Endothelial cell of umbilical vein (primary cell): Measurements from ENCODE around the gene ODF4. TPM values are rescaled to one million over a fixed set of nuclear protein-coding genes. Genes with fewer than 3 reads are reported as not detected.

Experiments
- BruUV-seq: library from RNA; stranded (reverse); fragments of 400-500 nt; replicated peaks from 2 replicates; lab custom pipeline; 2021; lab: Mats Ljungman, UMichigan
- CTCF ChIA-PET: fragments of 300-600, 350-600 bp; sonication (Branson Sonifier 250); formaldehyde crosslinking; loops from one replicate; lab custom pipeline; 2021; ENCODE audit warnings: antibody characterized with exemption, inconsistent platforms; lab: Charles Lee
- POLR2A ChIA-PET: fragments of 300-600, 350-600 bp; sonication (Branson Sonifier 250); formaldehyde crosslinking; loops from one replicate; lab custom pipeline; 2021; ENCODE audit warnings: antibody characterized with exemption, inconsistent platforms; lab: Charles Lee
- DNase-seq: peaks from one replicate; pipeline ENCODE4 v3.0.0-alpha.2; 2011; ENCODE audit warnings: low read depth, low spot score
- FAIRE-seq: peaks from 2 replicates; lab custom pipeline; 2011; peaks lifted over from hg19 to GRCh38; lab: Jason Lieb, UNC
- H2AFZ ChIP-seq: 2 replicates; pipeline ENCODE4 v1.6.0; 2012; ENCODE audit warnings: low read depth, low read length, control low read depth, inconsistent platforms
- H3K27ac ChIP-seq: 2 replicates; pipeline ENCODE4 v1.5.1; 2011; ENCODE audit warnings: low read depth, mild to moderate bottlenecking, control low read depth, low read length, moderate library complexity; ENCODE audit not compliant: insufficient read depth
- H3K27me3 ChIP-seq, 2 experiments: 2 replicates each; pipeline versions ENCODE4 v1.6.0 to v1.6.1; 2011; ENCODE audit warnings: low read length in 2 of 2, mixed read lengths in 1 of 2; ENCODE audit not compliant: control insufficient read depth in 2 of 2, insufficient read depth in 2 of 2
- H3K36me3 ChIP-seq, 2 experiments: 2 replicates in 1 of 2; 3 replicates in 1 of 2; pipeline ENCODE4 v1.5.1; 2011; ENCODE audit warnings: low read length in 2 of 2, mild to moderate bottlenecking in 1 of 2, moderate library complexity in 1 of 2; ENCODE audit not compliant: control insufficient read depth in 2 of 2, insufficient read depth in 2 of 2; ENCODE audit errors: extremely low read depth in 1 of 2
- H3K4me1 ChIP-seq: 3 replicates; pipeline ENCODE4 v1.5.1; 2011; ENCODE audit warnings: mild to moderate bottlenecking, low read length; ENCODE audit not compliant: control insufficient read depth, insufficient read depth; ENCODE audit errors: extremely low read depth
- H3K4me2 ChIP-seq: 2 replicates; pipeline ENCODE4 v1.6.1; 2011; ENCODE audit warnings: low read length, control low read depth, mixed read lengths; ENCODE audit not compliant: insufficient read depth
- H3K4me3 ChIP-seq, 3 experiments: fragments of 200-600 bp in 1 of 3; sonication (generic), shearing (Covaris generic) in 1 of 3; replicated peaks in 1 of 3; 2 replicates each; pipeline ENCODE4 v1.5.1; 2011 to 2016; ENCODE audit warnings: control low read depth in 3 of 3, low read length in 3 of 3, mild to moderate bottlenecking in 2 of 3, inconsistent platforms in 1 of 3, low read depth in 1 of 3, moderate library complexity in 1 of 3; ENCODE audit not compliant: insufficient read depth in 1 of 3
- H3K79me2 ChIP-seq: 2 replicates; pipeline ENCODE4 v1.6.0; 2012; ENCODE audit warnings: low read length, inconsistent platforms; ENCODE audit not compliant: control insufficient read depth, insufficient read depth
- H3K9ac ChIP-seq: replicated peaks from 2 replicates; pipeline ENCODE3; 2011; ENCODE audit warnings: low read length, control low read depth; ENCODE audit not compliant: insufficient read depth; ENCODE audit errors: extremely low read depth
- H3K9me1 ChIP-seq: replicated peaks from 3 replicates; pipeline ENCODE4 v1.6.0; 2011; ENCODE audit warnings: mild to moderate bottlenecking, low read length; ENCODE audit not compliant: control insufficient read depth, insufficient read depth; ENCODE audit errors: extremely low read depth
- H3K9me3 ChIP-seq: replicated peaks from 2 replicates; pipeline ENCODE4 v1.5.1; 2012; ENCODE audit warnings: low read length, inconsistent platforms; ENCODE audit not compliant: control insufficient read depth, insufficient read depth
- H4K20me1 ChIP-seq: replicated peaks from 2 replicates; pipeline ENCODE3; 2011; ENCODE audit warnings: mild to moderate bottlenecking, low read length; ENCODE audit not compliant: control insufficient read depth, insufficient read depth; ENCODE audit errors: extremely low read depth
- CTCF ChIP-seq, 2 donors: IDR thresholded peaks; 1 replicate in 1 of 2; 2 replicates in 1 of 2; pipeline ENCODE4 v1.5.1; 2011; ENCODE audit warnings: low read length in 2 of 2, mild to moderate bottlenecking in 2 of 2, moderate library complexity in 2 of 2, control low read depth in 1 of 2, inconsistent platforms in 1 of 2, low read depth in 1 of 2; ENCODE audit not compliant: insufficient read depth in 1 of 2; ENCODE audit errors: extremely low read depth in 1 of 2
- EZH2 ChIP-seq: IDR thresholded peaks from 2 replicates; pipeline ENCODE4 v1.6.1; 2012; ENCODE audit warnings: borderline replicate concordance, low read depth, mild to moderate bottlenecking, moderate library complexity, low read length, inconsistent platforms; ENCODE audit not compliant: severe bottlenecking
- FOS ChIP-seq: IDR thresholded peaks from 2 replicates; pipeline ENCODE4 v1.6.1; 2011; ENCODE audit warnings: mild to moderate bottlenecking, low read length, moderate library complexity, borderline replicate concordance; ENCODE audit not compliant: insufficient read depth
- GATA2 ChIP-seq: IDR thresholded peaks from 2 replicates; pipeline ENCODE4 v1.7.0; 2011; ENCODE audit warnings: low read depth, mild to moderate bottlenecking, moderate library complexity, mixed read lengths, low read length; ENCODE audit not compliant: insufficient read length, insufficient read depth
- JUN ChIP-seq: IDR thresholded peaks from 2 replicates; pipeline ENCODE4 v1.6.1; 2011; ENCODE audit warnings: borderline replicate concordance, low read depth; ENCODE audit not compliant: insufficient read length, insufficient read depth
- MAX ChIP-seq: IDR thresholded peaks from 2 replicates; pipeline ENCODE4 v1.6.1; 2011; ENCODE audit not compliant: insufficient read depth, insufficient read length
- MYC ChIP-seq: IDR thresholded peaks from one replicate; pipeline ENCODE4 v1.6.1; 2011; ENCODE audit warnings: mild to moderate bottlenecking, low read depth, low read length
- POLR2A ChIP-seq: IDR thresholded peaks from 2 replicates; pipeline ENCODE4 v1.6.1; 2012; ENCODE audit warnings: low read depth, mild to moderate bottlenecking, control low read depth, low read length
- POLR2AphosphoS5 ChIP-seq: IDR thresholded peaks from 2 replicates; pipeline ENCODE4 v1.6.1; 2012; ENCODE audit warnings: low read depth, mild to moderate bottlenecking, control low read depth, low read length, moderate library complexity; ENCODE audit not compliant: insufficient read depth
- dilution Hi-C: fragments of 300-500 bp; cut with MboI; formaldehyde crosslinking; loops from one replicate; pipeline ENCODE4 v1.15.0; 2019; ENCODE audit warnings: low sequenced_read_pairs; ENCODE audit not compliant: extremely low pct_ligation_motif_present
- intact Hi-C: fragments of 100-400 bp; cut with micrococcal nuclease; formaldehyde crosslinking; loops from one replicate; pipeline ENCODE4 v1.10.0; 2022
- polyA plus RNA-seq, 4 experiments: library from polyadenylated mRNA; depleted of rRNA in 3 of 4; stranded (reverse) in 3 of 4; unstranded in 1 of 4; fragments of >200 nt; gene quantifications; 2 replicates each; pipeline versions ENCODE4 v1.2.1 to v1.2.3, GENCODE V29; 2011 to 2012; ENCODE audit warnings: missing spikeins in 1 of 4
- total RNA-seq: library from RNA; stranded (reverse); gene quantifications from 2 replicates; pipeline ENCODE4 v1.2.3, GENCODE V29; 2021

ODF4 gene
- total and polyA plus RNA-seq, 2 donors (not counting 3 experiments of a cell fraction or from before 2014, with no cell fraction given) = not detected

- no peaks in the 10 kb centered on the region for H4K20me1 ChIP-seq
- ChIA-PET CTCF (interaction anchor here (1.8 kb wide), 1 partner anchor 17 kb away, joined by 6 read pairs; no protein-coding TSS in a partner anchor), POLR2A (no interaction called here)
- FAIRE-seq (no peak), DNase-seq (no peak)
- H2AFZ ChIP-seq = no peak overlapping the region
- no peak overlapping the region for H3K4me3 ChIP-seq
- no peaks in the 10 kb centered on the region for H3K9me3 ChIP-seq
- no peaks in the 10 kb centered on the region for H3K36me3 ChIP-seq
- peaks cover 13 to 18% of the 10 kb centered on the region in 2 experiments for H3K27me3 ChIP-seq
- no peak overlapping the region for H3K27ac ChIP-seq
- BruUV-seq = no TSS peak
- TF ChIP-seq POLR2AphosphoS5 (no peak), POLR2A (no peak), FOS (no peak), GATA2 (no peak), MYC (no peak), CTCF (IDR thresholded peaks at IDR 0.05; ENCODE audit: extremely low read depth in 1 of 2, insufficient read depth in 1 of 2, low read depth in 1 of 2, low read length in 2 of 2) (no peak), EZH2 (no peak), MAX (no peak), JUN (no peak)
- H3K4me1 ChIP-seq = peaks cover 4% of the 10 kb centered on the region
- H3K9ac ChIP-seq = no peak overlapping the region
- intact Hi-C loops (no loop called here), dilution Hi-C loops (no loop called here)
- no peaks in the 10 kb centered on the region for H3K79me2 ChIP-seq
- no peaks in the 10 kb centered on the region for H3K9me1 ChIP-seq
- no peak overlapping the region for H3K4me2 ChIP-seq
Measured at GRCh38 chr17:8392674-8393469, 53.2 kb downstream of the ODF4 start.
